Peyer's patch (tissue), 4 donors: ENCODE results near the gene B9D1. TPM values are rescaled to one million over a fixed set of nuclear protein-coding genes. Genes with fewer than 3 reads are reported as not detected.
A peak's percentile ranks its signal among the peaks of the same experiment; 100 is the strongest.
"Not testable (repeated sequence)": the region's sequence is repeated elsewhere in the genome, so short reads cannot be mapped to it uniquely, and the experiment has no call there.

Experiments
- DNase-seq, 3 donors: peaks; one replicate each; pipeline ENCODE4 v3.0.0-alpha.2; 2017 to 2019
- H3K27ac ChIP-seq, 4 donors: fragments of 200-600 bp; sonication (generic); one replicate each; pipeline ENCODE4 v1.5.1; 2016 to 2019
- H3K27me3 ChIP-seq, 2 donors: fragments of 200-600 bp; sonication (generic); one replicate each; pipeline ENCODE4 v1.5.1; 2019
- H3K36me3 ChIP-seq, 3 donors: fragments of 200-600 bp; sonication (generic); one replicate each; pipeline ENCODE4 v1.5.1; 2016 to 2019
- H3K4me1 ChIP-seq, 4 donors: fragments of 200-600 bp; sonication (generic); one replicate each; pipeline ENCODE4 v1.5.1; 2016 to 2019
- H3K4me3 ChIP-seq, 4 donors: fragments of 200-600 bp; sonication (generic); 1 replicate in 3 of 4; 2 replicates in 1 of 4; pipeline ENCODE4 v1.5.1; 2016 to 2019; ENCODE audit warnings: mild to moderate bottlenecking in 1 of 4
- H3K9me3 ChIP-seq, 4 donors: fragments of 200-600 bp; sonication (generic); one replicate each; pipeline ENCODE4 v1.5.1; 2016 to 2019; ENCODE audit warnings: mild to moderate bottlenecking in 1 of 4
- POLR2A ChIP-seq, 2 donors: fragments of 450-650 bp; IDR thresholded peaks; one replicate each; pipeline ENCODE4 v1.5.1; 2017; ENCODE audit warnings: antibody characterized with exemption in 2 of 2, mild to moderate bottlenecking in 2 of 2, moderate library complexity in 2 of 2
- total RNA-seq, 4 donors: library from RNA; depleted of rRNA; stranded (reverse); fragments of >200 nt; gene quantifications; one replicate each; pipeline ENCODE4 v1.1.0, GENCODE V29; 2016
- TF ChIP-seq, protein P1 (sequence below), 6 experiments: fragments of 450-650 bp in 4 of 6; fragments of 200-600 bp in 2 of 6; sonication (generic) in 1 of 6; IDR thresholded peaks; one replicate each; pipeline ENCODE4 v1.5.1; 2017 to 2019; ENCODE audit warnings: antibody characterized with exemption in 6 of 6, mild to moderate bottlenecking in 3 of 6, moderate library complexity in 1 of 6

Gene B9D1
- total RNA-seq, 4 donors from 2014 or later, result 4.5 to 15.7 (median 5.6) TPM; not detected in 1

DNA sequence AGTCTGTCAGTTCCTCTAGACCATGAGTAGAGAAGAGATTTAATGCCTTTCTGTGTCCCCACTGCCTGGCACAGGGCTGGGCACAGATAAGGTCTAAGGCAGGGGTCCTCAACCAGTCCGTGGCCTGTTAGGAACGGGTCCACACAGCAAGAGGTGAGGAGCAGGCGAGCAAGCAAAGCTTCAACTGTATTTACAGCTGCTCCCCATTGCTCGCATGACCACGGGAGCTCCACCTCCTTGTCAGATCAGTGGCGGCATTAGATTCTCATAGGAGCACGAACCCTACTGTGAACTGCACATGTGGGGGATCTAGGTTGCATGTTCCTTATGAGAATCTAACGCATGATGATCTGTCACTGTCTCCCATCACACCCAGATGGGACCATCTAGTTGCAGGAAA is 1.8 kb downstream of the B9D1 start:
- H3K9me3 ChIP-seq, result no peaks in the 10 kb centered on the region
- no peaks in the 10 kb centered on the region for H3K27me3 ChIP-seq
- H3K4me1 ChIP-seq, result peaks cover 0 to 9% (median 3%) of the 10 kb centered on the region in 4 donors
- TF ChIP-seq, protein P1, sequence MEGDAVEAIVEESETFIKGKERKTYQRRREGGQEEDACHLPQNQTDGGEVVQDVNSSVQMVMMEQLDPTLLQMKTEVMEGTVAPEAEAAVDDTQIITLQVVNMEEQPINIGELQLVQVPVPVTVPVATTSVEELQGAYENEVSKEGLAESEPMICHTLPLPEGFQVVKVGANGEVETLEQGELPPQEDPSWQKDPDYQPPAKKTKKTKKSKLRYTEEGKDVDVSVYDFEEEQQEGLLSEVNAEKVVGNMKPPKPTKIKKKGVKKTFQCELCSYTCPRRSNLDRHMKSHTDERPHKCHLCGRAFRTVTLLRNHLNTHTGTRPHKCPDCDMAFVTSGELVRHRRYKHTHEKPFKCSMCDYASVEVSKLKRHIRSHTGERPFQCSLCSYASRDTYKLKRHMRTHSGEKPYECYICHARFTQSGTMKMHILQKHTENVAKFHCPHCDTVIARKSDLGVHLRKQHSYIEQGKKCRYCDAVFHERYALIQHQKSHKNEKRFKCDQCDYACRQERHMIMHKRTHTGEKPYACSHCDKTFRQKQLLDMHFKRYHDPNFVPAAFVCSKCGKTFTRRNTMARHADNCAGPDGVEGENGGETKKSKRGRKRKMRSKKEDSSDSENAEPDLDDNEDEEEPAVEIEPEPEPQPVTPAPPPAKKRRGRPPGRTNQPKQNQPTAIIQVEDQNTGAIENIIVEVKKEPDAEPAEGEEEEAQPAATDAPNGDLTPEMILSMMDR (IDR thresholded peaks at IDR 0.05), result no peak
- TF ChIP-seq POLR2A (IDR thresholded peaks at IDR 0.05), result no peak
- no peak for DNase-seq
- no peaks in the 10 kb centered on the region for H3K36me3 ChIP-seq
- H3K27ac ChIP-seq, result no peak overlapping the region
- H3K4me3 ChIP-seq, result no peak overlapping the region

DNA sequence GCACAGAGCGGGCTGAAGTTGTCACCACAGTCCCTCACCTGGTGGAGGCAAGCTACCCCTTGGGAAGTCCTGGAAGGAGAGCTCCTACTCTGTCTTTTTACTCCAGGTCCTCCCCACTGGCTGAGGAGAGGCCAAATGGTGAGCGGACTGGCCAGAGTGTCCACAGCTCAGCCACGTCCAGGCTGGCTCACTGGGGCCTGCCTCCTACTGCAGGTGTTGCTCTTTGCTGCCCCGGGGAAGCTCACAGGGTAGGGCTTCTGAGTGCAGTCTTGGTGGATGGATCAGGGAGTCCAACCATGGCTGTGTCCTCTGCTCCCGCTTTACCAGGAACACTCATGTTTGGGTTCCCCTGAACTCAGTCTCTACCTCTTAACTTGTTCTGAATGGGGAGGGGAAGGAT is 2.7 kb downstream of the B9D1 start:
- DNase-seq, result no peak

DNA sequence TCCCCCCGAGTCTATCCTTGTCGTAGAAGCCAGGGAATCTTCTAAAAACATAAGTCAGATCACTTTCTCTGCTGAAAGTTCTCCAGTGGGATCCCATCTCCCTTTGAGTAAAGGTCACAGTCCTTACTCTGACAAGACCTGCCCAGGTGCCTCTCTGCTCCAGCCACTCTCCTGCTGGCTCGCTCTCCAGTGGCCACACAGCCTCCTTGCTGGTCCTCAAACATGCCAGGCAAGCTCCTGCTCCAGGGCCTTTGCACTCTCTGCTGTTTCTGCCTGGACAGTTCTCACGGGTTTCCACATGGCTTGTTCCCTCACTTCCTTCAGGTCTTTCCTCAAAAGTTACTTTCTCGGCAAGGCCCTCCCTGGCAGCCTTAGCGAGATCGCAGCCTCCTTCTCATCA is 3.4 kb downstream of the B9D1 start:
- H3K9me3 ChIP-seq, result no peaks in the 10 kb centered on the region
- TF ChIP-seq, protein P1 (IDR thresholded peaks at IDR 0.05), result no peak
- TF ChIP-seq POLR2A (IDR thresholded peaks at IDR 0.05), result no peak
- no peaks in the 10 kb centered on the region for H3K36me3 ChIP-seq
- peaks cover 0 to 9% (median 3%) of the 10 kb centered on the region in 4 donors for H3K4me1 ChIP-seq
- no peak overlapping the region for H3K4me3 ChIP-seq
- DNase-seq, result no peak
- no peaks in the 10 kb centered on the region for H3K27me3 ChIP-seq
- no peak overlapping the region for H3K27ac ChIP-seq

More for the DNA sequence above, 2.7 kb downstream of the B9D1 start:
- Histone ChIP-seq H3K4me3 (no peak overlapping the region), H3K4me1 (peaks cover 0 to 9% (median 3%) of the 10 kb centered on the region in 4 donors), H3K9me3 (no peaks in the 10 kb centered on the region), H3K27ac (no peak overlapping the region), H3K36me3 (no peaks in the 10 kb centered on the region), H3K27me3 (no peaks in the 10 kb centered on the region)
- TF ChIP-seq POLR2A (IDR thresholded peaks at IDR 0.05), result no peak
- TF ChIP-seq, protein P1 (IDR thresholded peaks at IDR 0.05), result no peak

DNA sequence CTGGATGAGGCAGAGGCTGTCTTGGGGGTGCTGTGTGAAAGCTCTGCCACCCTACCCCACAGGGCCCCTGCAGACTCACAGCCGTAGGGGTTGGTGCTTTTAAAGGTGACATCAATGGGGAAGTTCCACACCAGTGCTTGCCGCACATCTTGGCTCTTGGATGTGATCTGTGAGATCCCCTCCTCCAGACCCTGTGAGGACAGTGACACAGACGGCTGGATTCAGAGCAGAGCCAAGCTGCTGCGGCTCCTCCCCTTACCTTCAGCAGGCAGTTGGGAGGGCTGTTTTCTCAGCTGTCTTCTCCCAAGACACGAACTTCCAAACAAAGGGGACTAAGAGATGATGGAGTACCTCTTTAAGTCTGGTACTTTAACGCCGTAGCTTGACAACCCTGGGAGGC is 4.8 kb downstream of the B9D1 start:
- H3K9me3 ChIP-seq, result no peaks in the 10 kb centered on the region
- no peak overlapping the region for H3K4me3 ChIP-seq
- no peak overlapping the region for H3K27ac ChIP-seq
- H3K36me3 ChIP-seq, result no peaks in the 10 kb centered on the region
- no peak for DNase-seq
- TF ChIP-seq POLR2A (IDR thresholded peaks at IDR 0.05), result no peak
- TF ChIP-seq, protein P1 (IDR thresholded peaks at IDR 0.05), result no peak
- H3K4me1 ChIP-seq, result peaks cover 0 to 6% (median 3%) of the 10 kb centered on the region in 4 donors
- H3K27me3 ChIP-seq, result no peaks in the 10 kb centered on the region

DNA sequence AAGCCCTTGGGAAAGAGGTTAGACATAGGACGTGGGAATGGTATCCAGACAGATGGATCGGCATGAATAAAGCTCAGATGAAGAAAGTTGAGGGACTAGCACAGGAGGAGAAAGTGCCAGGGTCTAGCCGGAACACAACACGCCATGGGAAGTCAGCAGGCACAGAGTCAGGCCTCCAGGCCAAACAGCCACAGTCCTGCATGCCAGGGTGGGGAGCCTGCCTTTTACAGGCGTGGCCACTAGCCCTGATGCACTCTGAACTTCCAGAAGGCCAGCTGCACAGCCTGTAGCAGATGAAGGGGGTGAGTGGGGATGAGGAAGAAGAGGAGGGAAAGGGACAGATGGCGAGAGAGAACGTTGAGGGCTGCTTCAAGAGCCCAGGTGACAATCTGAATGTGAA is 5.2 kb downstream of the B9D1 start:
- Histone ChIP-seq H3K27ac (no peak overlapping the region), H3K36me3 (no peaks in the 10 kb centered on the region), H3K4me3 (no peak overlapping the region), H3K9me3 (no peaks in the 10 kb centered on the region), H3K27me3 (no peaks in the 10 kb centered on the region), H3K4me1 (peaks cover 0 to 5% (median 3%) of the 10 kb centered on the region in 4 donors)
- DNase-seq, result peak in 1 of 3 donors; percentile 39
- TF ChIP-seq POLR2A (IDR thresholded peaks at IDR 0.05), result no peak
- TF ChIP-seq, protein P1 (IDR thresholded peaks at IDR 0.05), result no peak

DNA sequence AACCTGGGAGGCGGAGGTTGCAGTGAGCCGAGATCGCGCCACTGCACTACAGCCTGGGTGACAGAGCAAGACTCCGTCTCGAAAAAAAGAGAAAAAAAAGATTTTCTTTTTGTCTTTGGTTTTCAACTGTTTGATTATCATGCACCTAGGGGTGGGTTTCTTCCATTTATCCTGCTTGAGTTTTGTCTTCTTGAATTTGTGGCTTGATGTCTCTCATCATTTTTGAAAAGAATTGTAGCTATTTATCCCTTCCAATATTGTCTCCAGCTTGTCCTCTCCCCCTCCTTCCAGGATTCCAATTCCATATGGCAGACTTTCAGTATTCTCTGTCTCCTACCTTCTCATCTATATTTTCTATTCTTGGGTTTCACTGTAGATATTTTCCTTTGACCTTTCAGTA is 7.8 kb downstream of the B9D1 start:
- TF ChIP-seq, protein P1 (IDR thresholded peaks at IDR 0.05), result no peak
- no peak for TF ChIP-seq POLR2A (IDR thresholded peaks at IDR 0.05)
- H3K36me3 ChIP-seq, result no peaks in the 10 kb centered on the region
- H3K4me3 ChIP-seq, result no peak overlapping the region
- no peak overlapping the region for H3K27ac ChIP-seq
- DNase-seq, result no peak
- H3K4me1 ChIP-seq, result no peaks in the 10 kb centered on the region
- H3K27me3 ChIP-seq, result no peaks in the 10 kb centered on the region
- no peaks in the 10 kb centered on the region for H3K9me3 ChIP-seq

DNA sequence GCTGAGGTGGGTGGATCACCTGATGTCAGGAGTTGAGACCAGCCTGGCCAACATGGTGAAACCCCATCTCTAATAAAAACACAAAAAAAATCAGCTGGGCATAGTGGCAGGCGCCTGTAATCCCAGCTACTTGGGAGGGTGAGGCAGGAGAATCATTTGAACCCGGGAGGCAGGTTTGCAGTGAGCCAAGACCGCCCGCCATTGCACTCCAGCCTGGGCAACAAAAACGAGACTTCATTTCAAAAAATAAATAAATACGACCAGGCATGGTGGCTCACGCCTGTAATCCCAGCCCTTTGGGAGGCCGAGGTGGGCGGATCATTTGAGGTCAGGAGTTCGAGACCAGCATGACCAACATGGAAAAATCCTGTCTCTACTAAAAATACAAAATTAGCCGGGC is 9.1 kb downstream of the B9D1 start:
- not testable (repeated sequence) for H3K9me3 ChIP-seq, H3K36me3 ChIP-seq, H3K4me1 ChIP-seq, DNase-seq, H3K4me3 ChIP-seq, H3K27me3 ChIP-seq, H3K27ac ChIP-seq
